ENCODE results near the gene SGPL1. TPM values are rescaled to one million over a fixed set of nuclear protein-coding genes. Genes with fewer than 3 reads are reported as not detected.
A peak's percentile ranks its signal among the peaks of the same experiment; 100 is the strongest.

SGPL1 gene
- total RNA-seq, 1 experiment from 2014 or later, result 69.4 TPM

GRCh38 chr10:70927189-70927943, 111.6 kb downstream of the SGPL1 start:
- BruUV-seq (replicated peaks), result no TSS peak
- TF ChIP-seq ATF3 (IDR thresholded peaks at IDR 0.05) (no peak), EGR1 (IDR thresholded peaks at IDR 0.05; ENCODE audit: low read depth) (peak; percentile 72), POLR2A (IDR thresholded peaks at IDR 0.05; ENCODE audit: borderline replicate concordance, extremely low read depth, insufficient read depth, insufficient read length) (no peak), ZNF274 (IDR thresholded peaks at IDR 0.05; ENCODE audit: low read depth, low read length) (no peak)
- H3K9ac ChIP-seq (ENCODE audit: low read length), result no peak overlapping the region
- H4K20me1 ChIP-seq (ENCODE audit: insufficient read depth), result no peaks in the 10 kb centered on the region
- CTCF ChIA-PET, result interaction anchor here (1.4 kb wide), 1 partner anchor 357 kb away, joined by 5 read pairs; no protein-coding TSS in a partner anchor
- POLR2A ChIA-PET, result no interaction called here
- intact Hi-C loops (cut with micrococcal nuclease), result loop anchor here (1.0 to 5.0 kb wide), 2 partner anchors 282 to 345 kb away; no protein-coding TSS in a partner anchor
- peak overlapping the region; percentile 56 for H3K4me2 ChIP-seq (ENCODE audit: low read length)
- H3K9me2 ChIP-seq (ENCODE audit: insufficient read depth), result no peaks in the 10 kb centered on the region
- H2AFZ ChIP-seq (ENCODE audit: low read depth, low read length, poor library complexity, severe bottlenecking), result peak overlapping the region; percentile 63
- DNase-seq (ENCODE audit: low read depth, low spot score) (no peak), ATAC-seq (peak; percentile 52)
- peak overlapping the region; percentile 21; the same call in 1 of the 2 replicates for H3K27ac ChIP-seq (ENCODE audit: low read depth, low read length)
- H3K4me1 ChIP-seq (ENCODE audit: control insufficient read depth in 1 of 2, insufficient read depth in 2 of 2, low read length in 2 of 2), result peaks cover 34 to 44% of the 10 kb centered on the region in 2 experiments
- H3K79me2 ChIP-seq (ENCODE audit: insufficient read depth, low read length), result no peaks in the 10 kb centered on the region
- peak overlapping the region in 1 of 2 experiments; percentile 6; a peak in 1 of 4 replicates for H3K4me3 ChIP-seq (replicated peaks in 1 of 2; ENCODE audit: low read depth in 1 of 2, low read length in 2 of 2)
- H3K9me3 ChIP-seq (ENCODE audit: control insufficient read depth in 1 of 2, insufficient read depth in 1 of 2, low read depth in 1 of 2, low read length in 2 of 2), result no peaks in the 10 kb centered on the region
- H3K36me3 ChIP-seq (ENCODE audit: control insufficient read depth in 1 of 2, insufficient read depth in 2 of 2, low read length in 2 of 2), result no peaks in the 10 kb centered on the region
- no peaks in the 10 kb centered on the region for H3K27me3 ChIP-seq (ENCODE audit: insufficient read depth, low read length)
- RAD21 ChIA-PET (ENCODE audit: low non-redundant PET in 1 of 2, low total read pairs in 2 of 2, uncharacterized antibody in 2 of 2, unreplicated experiment in 2 of 2), result no interaction called here

- POLR2A ChIA-PET, result no interaction called here
These were observed 112.4 kb downstream of the SGPL1 start for GRCh38 chr10:70928140-70928539.

More at GRCh38 chr10:70928140-70928539, 112.4 kb downstream of the SGPL1 start:
- Histone ChIP-seq H2AFZ (ENCODE audit: low read depth, low read length, poor library complexity, severe bottlenecking) (no peak overlapping the region), H4K20me1 (ENCODE audit: insufficient read depth) (no peaks in the 10 kb centered on the region), H3K36me3 (ENCODE audit: control insufficient read depth in 1 of 2, insufficient read depth in 2 of 2, low read length in 2 of 2) (no peaks in the 10 kb centered on the region), H3K9me2 (ENCODE audit: insufficient read depth) (no peaks in the 10 kb centered on the region), H3K4me1 (ENCODE audit: control insufficient read depth in 1 of 2, insufficient read depth in 2 of 2, low read length in 2 of 2) (peaks cover 34 to 44% of the 10 kb centered on the region in 2 experiments), H3K79me2 (ENCODE audit: insufficient read depth, low read length) (no peaks in the 10 kb centered on the region), H3K4me2 (ENCODE audit: low read length) (no peak overlapping the region), H3K9me3 (ENCODE audit: control insufficient read depth in 1 of 2, insufficient read depth in 1 of 2, low read depth in 1 of 2, low read length in 2 of 2) (no peaks in the 10 kb centered on the region), H3K27me3 (ENCODE audit: insufficient read depth, low read length) (no peaks in the 10 kb centered on the region), H3K9ac (ENCODE audit: low read length) (no peak overlapping the region), H3K27ac (ENCODE audit: low read depth, low read length) (no peak overlapping the region), H3K4me3 (replicated peaks in 1 of 2; ENCODE audit: low read depth in 1 of 2, low read length in 2 of 2) (no peak overlapping the region)
- ChIA-PET CTCF (interaction anchor here (1.0 kb wide), 1 partner anchor 342 kb away, joined by 3 read pairs; no protein-coding TSS in a partner anchor), RAD21 (ENCODE audit: low non-redundant PET in 1 of 2, low total read pairs in 2 of 2, uncharacterized antibody in 2 of 2, unreplicated experiment in 2 of 2) (no interaction called here)
- DNase-seq (ENCODE audit: low read depth, low spot score) (no peak), ATAC-seq (no peak)
- TF ChIP-seq YY1 (IDR thresholded peaks at IDR 0.05; ENCODE audit: extremely low read depth, insufficient replicate concordance, low read depth, low read length) (no peak), ZFX (IDR thresholded peaks at IDR 0.05) (no peak)
- no TSS peak for BruUV-seq (replicated peaks)
- intact Hi-C loops (cut with micrococcal nuclease), result loop anchor here (5.0 kb wide), 1 partner anchor 344 kb away; no protein-coding TSS in a partner anchor

All from HCT116 (cell line).